Spleen (tissue), 7 donors: ENCODE results near the gene CIZ1.
A peak's percentile ranks its signal among the peaks of the same experiment; 100 is the strongest.

Experiments
- CTCF ChIP-seq, 11 experiments: fragments of 200-600 bp in 7 of 11; fragments of 450-650 bp in 4 of 11; sonication (generic) in 4 of 11; IDR thresholded peaks in 8 of 11; conservative IDR thresholded peaks in 3 of 11; 1 replicate in 7 of 11; 2 replicates in 4 of 11; pipeline versions ENCODE4 v1.4.0 to v1.8.0; 2016 to 2021; ENCODE audit warnings: antibody characterized with exemption in 11 of 11, inconsistent platforms in 4 of 11, mild to moderate bottlenecking in 1 of 11
- POLR2A ChIP-seq, 3 donors: fragments of 450-650 bp; IDR thresholded peaks; one replicate each; pipeline ENCODE4 v1.5.1; 2017; ENCODE audit warnings: antibody characterized with exemption in 3 of 3, mild to moderate bottlenecking in 1 of 3
- POLR2AphosphoS5 ChIP-seq, 3 donors: sonication (generic); formaldehyde crosslinking; IDR thresholded peaks; one replicate each; pipeline ENCODE4 v1.5.1; 2017; ENCODE audit warnings: antibody characterized with exemption in 3 of 3
- donor health status: DM: no; HTN: no; CAD: no; lungs with moderate emphysema.
- donor health status: DM: no; HTN: no; CAD: no.
- donor health status: DM: no; HTN: no; CAD: no.

- TF ChIP-seq POLR2A (IDR thresholded peaks at IDR 0.05) (no peak), CTCF (IDR thresholded peaks at IDR 0.05 in 8 of 11, conservative IDR thresholded peaks at IDR 0.05 in 3 of 11) (no peak), POLR2AphosphoS5 (IDR thresholded peaks at IDR 0.05) (peak in 1 of 3 donors; percentile 53)
These were observed 27.7 kb downstream of the CIZ1 start for GRCh38 chr9:128163523-128164306.
